Activated CD8-positive, alpha-beta memory T cell treated with anti-CD3 and anti-CD28 coated beads for 4 hours (primary cell): ENCODE data around the gene ZNF70.
"Not testable (repeated sequence)": the region's sequence is repeated elsewhere in the genome, so short reads cannot be mapped to it uniquely, and the experiment has no call there.

ENCODE experiments used
- DNase-seq, 2 donors: peaks; one replicate each; pipeline ENCODE4 v3.0.0-alpha.2; 2020; ENCODE audit warnings: low read depth in 2 of 2

Gene ZNF70

GRCh38 chr22:23756891-23757290, 6.0 kb upstream of the ZNF70 start:
- no peak for DNase-seq

GRCh38 chr22:23755711-23756110, 4.8 kb upstream of the ZNF70 start:
- DNase-seq = no peak

GRCh38 chr22:23754980-23755636, 4.2 kb upstream of the ZNF70 start:
- DNase-seq = no peak

GRCh38 chr22:23754220-23754919, 3.5 kb upstream of the ZNF70 start, which contains the start of gene VPREB3:
Gene VPREB3, minus strand, starts transcription at chr22:23754425. Its CDS starts 62 bp downstream, at chr22:23754363.
- no peak for DNase-seq

- DNase-seq = no peak
These were observed 2.5 kb upstream of the ZNF70 start for GRCh38 chr22:23753385-23753784.

GRCh38 chr22:23752750-23753149, 1.8 kb upstream of the ZNF70 start:
- DNase-seq = no peak

- DNase-seq = no peak
These were observed 1.3 kb upstream of the ZNF70 start for GRCh38 chr22:23752090-23752691.

- no peak for DNase-seq
These were observed 607 bp upstream of the ZNF70 start for GRCh38 chr22:23751441-23751996.

- no peak for DNase-seq
These were observed 572 bp downstream of the ZNF70 start for GRCh38 chr22:23750367-23750713.

GRCh38 chr22:23749841-23750301, 1.0 kb downstream of the ZNF70 start:
- no peak for DNase-seq

- DNase-seq = no peak
These were observed 5.1 kb downstream of the ZNF70 start for GRCh38 chr22:23745791-23746190.

GRCh38 chr22:23744485-23744884, 6.4 kb downstream of the ZNF70 start:
- DNase-seq = no peak

GRCh38 chr22:23744001-23744400, 6.9 kb downstream of the ZNF70 start:
- DNase-seq = no peak

- no peak for DNase-seq
These were observed 7.6 kb downstream of the ZNF70 start for GRCh38 chr22:23743303-23743705.

GRCh38 chr22:23742505-23743264, 8.2 kb downstream of the ZNF70 start:
- no peak for DNase-seq

GRCh38 chr22:23737696-23738095, 13.2 kb downstream of the ZNF70 start:
- DNase-seq = no peak

GRCh38 chr22:23728108-23728507, 22.8 kb downstream of the ZNF70 start:
- DNase-seq = not testable (repeated sequence)

- no peak for DNase-seq
These were observed 28.2 kb downstream of the ZNF70 start for GRCh38 chr22:23722724-23723123.

- no peak for DNase-seq
These were observed 28.8 kb downstream of the ZNF70 start for GRCh38 chr22:23722160-23722559.

- DNase-seq = no peak
These were observed 30.1 kb downstream of the ZNF70 start for GRCh38 chr22:23720855-23721254.

GRCh38 chr22:23718371-23719165, 32.3 kb downstream of the ZNF70 start:
- DNase-seq = no peak
